ENCODE data around the gene SOS1.

DNA sequence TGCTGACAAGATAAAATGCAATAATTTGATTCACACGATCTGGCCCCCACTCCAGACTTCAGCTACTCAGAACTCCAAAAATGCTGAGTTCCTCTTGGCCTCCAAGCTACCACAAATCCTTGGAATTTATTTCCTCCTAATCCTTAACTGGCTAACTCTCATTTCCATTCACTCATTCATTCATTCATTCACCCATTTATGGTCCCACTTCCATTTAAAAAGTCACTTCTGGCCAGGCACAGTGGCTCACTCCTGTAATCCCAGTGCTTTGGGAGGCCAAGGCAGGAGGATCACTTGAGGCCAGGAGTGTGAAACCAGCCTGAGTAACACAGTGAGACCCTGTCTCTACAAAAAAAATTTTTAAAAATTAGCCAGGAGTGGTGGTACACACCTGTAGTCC lies 12.5 kb downstream of the SOS1 start:
- TF ChIP-seq YY1 (IDR thresholded peaks at IDR 0.05; ENCODE audit: insufficient read depth, insufficient read length) (no peak), ZNF274 (IDR thresholded peaks at IDR 0.05; ENCODE audit: low read depth, low read length) (no peak), SUZ12 (IDR thresholded peaks at IDR 0.05; ENCODE audit: extremely low read depth, insufficient read depth, insufficient read length) (no peak)
